HCT116 (cell line): ENCODE measurements around the gene DIP2C. TPM values are rescaled to one million over a fixed set of nuclear protein-coding genes. Genes with fewer than 3 reads are reported as not detected.

ENCODE experiments used
- ATAC-seq: fragments of 200-7000 bp; cut with Tn5 transposase; 2 replicates; pipeline ENCODE4 v1.9.1; 2020; ENCODE audit warnings: mild to moderate bottlenecking, moderate library complexity
- BruUV-seq: library from RNA; stranded (reverse); fragments of 400-500 nt; replicated peaks from 2 replicates; lab custom pipeline; 2021; lab: Mats Ljungman, UMichigan
- CTCF ChIA-PET: fragments of 300-600 bp; sonication (Branson Sonifier 250); formaldehyde crosslinking; loops from one replicate; lab custom pipeline; 2021; ENCODE audit warnings: antibody characterized with exemption; lab: Charles Lee
- POLR2A ChIA-PET: fragments of 300-600, 350-600 bp; sonication (Branson Sonifier 250); formaldehyde crosslinking; loops from one replicate; lab custom pipeline; 2021; ENCODE audit warnings: antibody characterized with exemption; lab: Charles Lee
- RAD21 ChIA-PET, 2 experiments: fragments of 300-600 bp; sonication (Branson Sonifier 250); formaldehyde crosslinking; loops; one replicate each; lab custom pipeline; 2023; ENCODE audit warnings: low total read pairs in 2 of 2; ENCODE audit not compliant: uncharacterized antibody in 2 of 2, unreplicated experiment in 2 of 2, low non-redundant PET in 1 of 2; lab: Charles Lee
- DNase-seq: peaks from one replicate; pipeline ENCODE4 v3.0.0-alpha.2; 2010; ENCODE audit warnings: low read depth, low spot score
- H2AFZ ChIP-seq: fragments of 200-600 bp; shearing (Covaris generic), sonication (generic); 2 replicates; pipeline ENCODE4 v1.6.1; 2017; ENCODE audit warnings: low read depth, mixed run types, mixed read lengths, antibody characterized with exemption, low read length; ENCODE audit not compliant: poor library complexity, severe bottlenecking
- H3K27ac ChIP-seq: 2 replicates; pipeline ENCODE4 v1.5.1; 2012; ENCODE audit warnings: low read depth, low read length
- H3K27me3 ChIP-seq: fragments of 200-600 bp; sonication (generic); 2 replicates; pipeline ENCODE4 v1.6.1; 2016; ENCODE audit warnings: mixed run types, low read length, mixed read lengths; ENCODE audit not compliant: insufficient read depth
- H3K36me3 ChIP-seq, 2 experiments: fragments of 200-500 bp in 1 of 2; fragments of 200-600 bp in 1 of 2; sonication (Bioruptor generic) in 1 of 2; sonication (generic) in 1 of 2; 2 replicates each; pipeline versions ENCODE4 v1.5.1 to v1.6.1; 2014 to 2016; ENCODE audit warnings: low read length in 2 of 2, inconsistent platforms in 1 of 2, mixed read lengths in 1 of 2, mixed run types in 1 of 2; ENCODE audit not compliant: insufficient read depth in 2 of 2, control insufficient read depth in 1 of 2
- H3K4me1 ChIP-seq, 2 experiments: fragments of 200-600 bp in 1 of 2; sonication (generic) in 1 of 2; 2 replicates each; pipeline versions ENCODE4 v1.5.1 to v1.6.1; 2012 to 2017; ENCODE audit warnings: low read length in 2 of 2, inconsistent platforms in 1 of 2, mild to moderate bottlenecking in 1 of 2, mixed read lengths in 1 of 2, mixed run types in 1 of 2, moderate library complexity in 1 of 2; ENCODE audit not compliant: insufficient read depth in 2 of 2, control insufficient read depth in 1 of 2
- H3K4me2 ChIP-seq: fragments of 200-600 bp; sonication (generic); 2 replicates; pipeline ENCODE4 v1.6.1; 2017; ENCODE audit warnings: mixed run types, low read length, mixed read lengths
- H3K4me3 ChIP-seq, 2 experiments: fragments of 200-600 bp in 1 of 2; sonication (generic) in 1 of 2; replicated peaks in 1 of 2; 2 replicates each; pipeline ENCODE4 v1.5.1; 2011 to 2016; ENCODE audit warnings: low read length in 2 of 2, control low read depth in 1 of 2, low read depth in 1 of 2, mild to moderate bottlenecking in 1 of 2, mixed read lengths in 1 of 2, mixed run types in 1 of 2
- H3K79me2 ChIP-seq: fragments of 200-600 bp; sonication (generic); 2 replicates; pipeline ENCODE4 v1.6.1; 2017; ENCODE audit warnings: mild to moderate bottlenecking, mixed run types, low read length, moderate library complexity, mixed read lengths; ENCODE audit not compliant: insufficient read depth
- H3K9ac ChIP-seq: fragments of 200-600 bp; sonication (generic); 2 replicates; pipeline ENCODE4 v1.6.1; 2016; ENCODE audit warnings: low read length, mixed read lengths
- H3K9me2 ChIP-seq: fragments of 200-600 bp; sonication (generic), shearing (Covaris generic); 2 replicates; pipeline ENCODE4 v1.6.1; 2017; ENCODE audit warnings: mixed run types, mild to moderate bottlenecking, moderate library complexity; ENCODE audit not compliant: insufficient read depth
- H3K9me3 ChIP-seq, 2 experiments: fragments of 200-500 bp in 1 of 2; fragments of 200-600 bp in 1 of 2; sonication (Bioruptor generic) in 1 of 2; sonication (generic) in 1 of 2; 2 replicates each; pipeline ENCODE4 v1.6.1; 2014 to 2017; ENCODE audit warnings: low read length in 2 of 2, mixed read lengths in 2 of 2, inconsistent platforms in 1 of 2, low read depth in 1 of 2, mild to moderate bottlenecking in 1 of 2, mixed run types in 1 of 2, moderate library complexity in 1 of 2; ENCODE audit not compliant: control insufficient read depth in 1 of 2, insufficient read depth in 1 of 2
- H4K20me1 ChIP-seq: fragments of 200-600 bp; sonication (generic), shearing (Covaris generic); 2 replicates; pipeline ENCODE4 v1.6.1; 2017; ENCODE audit warnings: mixed run types, mild to moderate bottlenecking, moderate library complexity; ENCODE audit not compliant: insufficient read depth
- CEBPB ChIP-seq: IDR thresholded peaks from 2 replicates; pipeline ENCODE4 v1.6.1; 2012; ENCODE audit warnings: low read depth
- EGR1 ChIP-seq: IDR thresholded peaks from 2 replicates; pipeline ENCODE4 v1.6.1; 2012; ENCODE audit warnings: low read depth
- ELF1 ChIP-seq: IDR thresholded peaks from 2 replicates; pipeline ENCODE4 v1.6.1; 2012; ENCODE audit warnings: low read depth, borderline replicate concordance
- EZH2 ChIP-seq: fragments of 200-600 bp; sonication (generic); IDR thresholded peaks from 2 replicates; pipeline ENCODE4 v1.6.1; 2017; ENCODE audit warnings: antibody characterized with exemption, mixed run types
- EZH2phosphoT487 ChIP-seq: fragments of 200-600 bp; IDR thresholded peaks from 2 replicates; pipeline ENCODE4 v1.6.1; 2018; ENCODE audit warnings: antibody characterized with exemption, borderline replicate concordance
- FOSL1 ChIP-seq: IDR thresholded peaks from 2 replicates; pipeline ENCODE4 v1.6.1; 2012; ENCODE audit warnings: low read depth
- POLR2AphosphoS5 ChIP-seq: IDR thresholded peaks from 2 replicates; pipeline ENCODE4 v1.6.1; 2011; ENCODE audit warnings: mild to moderate bottlenecking, low read depth, low read length, moderate library complexity
- RAD21 ChIP-seq: IDR thresholded peaks from 2 replicates; pipeline ENCODE4 v1.6.1; 2012; ENCODE audit warnings: low read depth, mild to moderate bottlenecking
- SP1 ChIP-seq: IDR thresholded peaks from 2 replicates; pipeline ENCODE4 v1.6.1; 2012; ENCODE audit warnings: low read depth
- SRF ChIP-seq: IDR thresholded peaks from 2 replicates; pipeline ENCODE4 v1.6.1; 2012; ENCODE audit warnings: low read depth
- ZFX ChIP-seq: fragments of 450-650 bp; IDR thresholded peaks from 2 replicates; pipeline ENCODE4 v1.6.1; 2017
- ZNF274 ChIP-seq: fragments of 200-500 bp; sonication (Bioruptor generic); IDR thresholded peaks from 2 replicates; pipeline ENCODE4 v1.6.1; 2014; ENCODE audit warnings: mild to moderate bottlenecking, low read depth, low read length, inconsistent platforms
- intact Hi-C: fragments of 100-400 bp; cut with micrococcal nuclease; formaldehyde crosslinking; loops from 2 replicates; pipeline ENCODE4 v1.10.0; 2022
- total RNA-seq: library from RNA; stranded (reverse); gene quantifications from one replicate; pipeline ENCODE4 v1.2.1, GENCODE V29; 2021; ENCODE audit not compliant: unreplicated experiment
- TF ChIP-seq, protein P1 (sequence below): IDR thresholded peaks from 2 replicates; pipeline ENCODE4 v1.6.1; 2012
- TF ChIP-seq, protein P2 (sequence below): IDR thresholded peaks from 2 replicates; pipeline ENCODE4 v1.6.1; 2011; ENCODE audit warnings: mild to moderate bottlenecking, low read length, moderate library complexity; ENCODE audit not compliant: insufficient replicate concordance; ENCODE audit errors: extremely low read depth
- TF ChIP-seq, protein P3 (sequence below): IDR thresholded peaks from 2 replicates; pipeline ENCODE4 v1.6.1; 2012; ENCODE audit warnings: low read depth

DIP2C gene
- total RNA-seq, 1 experiment from 2014 or later = 15.4 TPM

DNA sequence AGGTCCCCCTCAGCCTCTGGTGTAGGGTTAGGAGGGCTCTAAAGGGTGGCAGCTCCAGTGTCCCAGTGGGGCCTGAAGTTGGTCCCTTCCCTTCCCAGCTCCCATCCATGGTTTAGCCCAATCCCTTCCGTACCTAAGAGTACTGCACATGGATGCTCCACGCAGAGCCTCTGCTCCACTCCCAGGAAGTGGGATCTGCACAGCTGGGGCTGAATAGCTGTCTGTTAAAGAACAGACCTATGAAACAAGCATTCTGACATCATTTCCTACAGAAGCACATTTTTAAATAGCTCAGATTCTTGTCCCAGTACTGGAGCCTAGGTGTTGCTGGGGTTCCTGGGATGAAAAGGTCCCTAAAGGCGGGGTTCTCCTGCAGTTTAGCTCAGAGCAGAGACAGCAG is 418.3 kb downstream of the DIP2C start:
- H3K4me1 ChIP-seq = peaks cover 7 to 9% of the 10 kb centered on the region in 2 experiments; a peak in 3 of 4 replicates
- H3K9me3 ChIP-seq = no peaks in the 10 kb centered on the region
- H3K4me3 ChIP-seq = no peak overlapping the region
- H3K79me2 ChIP-seq = no peaks in the 10 kb centered on the region
- no peak for DNase-seq
- TF ChIP-seq RAD21 = no peak
- TF ChIP-seq POLR2AphosphoS5 = no peak
- TF ChIP-seq SP1 = no peak
- TF ChIP-seq, protein P1, sequence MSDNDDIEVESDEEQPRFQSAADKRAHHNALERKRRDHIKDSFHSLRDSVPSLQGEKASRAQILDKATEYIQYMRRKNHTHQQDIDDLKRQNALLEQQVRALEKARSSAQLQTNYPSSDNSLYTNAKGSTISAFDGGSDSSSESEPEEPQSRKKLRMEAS = no peak
- TF ChIP-seq EZH2 = no peak
- no peak for TF ChIP-seq ELF1
- no peak for TF ChIP-seq ZNF274
- no peak overlapping the region for H3K27ac ChIP-seq
- intact Hi-C loops = no loop called here
- no peak overlapping the region for H3K9ac ChIP-seq
- ChIA-PET CTCF (no interaction called here), RAD21 (no interaction called here), POLR2A (no interaction called here)
- H4K20me1 ChIP-seq = no peaks in the 10 kb centered on the region
- no peak overlapping the region for H3K4me2 ChIP-seq
- ATAC-seq = no peak
- no peak overlapping the region for H2AFZ ChIP-seq
- BruUV-seq = no TSS peak
- no peaks in the 10 kb centered on the region for H3K36me3 ChIP-seq
- H3K9me2 ChIP-seq = no peaks in the 10 kb centered on the region
- no peaks in the 10 kb centered on the region for H3K27me3 ChIP-seq

DNA sequence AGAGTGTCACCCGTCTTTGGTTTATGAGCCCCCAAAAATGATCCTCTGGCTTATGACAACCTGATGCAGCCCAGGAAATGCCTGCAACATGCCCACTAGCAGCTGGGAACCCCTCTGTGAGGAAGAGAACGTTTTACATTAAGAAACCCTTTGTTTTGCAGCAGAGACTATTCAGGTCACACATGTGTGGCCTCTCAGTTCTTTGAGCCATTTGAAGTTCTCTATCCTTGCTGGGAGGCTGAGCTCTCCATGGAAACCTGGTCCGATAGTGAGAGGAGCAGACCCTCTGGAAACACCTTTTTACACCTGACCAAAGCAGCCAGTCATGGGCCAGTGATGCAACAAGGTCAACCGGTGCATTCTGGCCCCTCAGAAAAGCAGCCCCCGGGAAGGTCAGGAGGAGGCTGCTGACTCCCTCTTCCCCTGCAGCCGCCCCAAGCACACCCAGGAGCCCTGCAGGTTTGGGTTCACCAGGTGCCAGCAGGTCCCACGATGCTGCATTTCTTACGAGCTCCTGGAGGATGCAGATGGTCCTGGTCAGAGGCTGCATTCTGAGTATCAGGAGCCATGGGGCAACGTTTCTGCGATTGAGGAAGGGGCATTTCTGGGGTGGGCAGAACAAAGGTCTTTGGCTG is 419.9 kb downstream of the DIP2C start:
- no peak for DNase-seq
- intact Hi-C loops = no loop called here
- no peaks in the 10 kb centered on the region for H4K20me1 ChIP-seq
- RAD21 ChIA-PET = no interaction called here
- no peak overlapping the region for H3K9ac ChIP-seq
- no peaks in the 10 kb centered on the region for H3K36me3 ChIP-seq
- CTCF ChIA-PET = no interaction called here
- POLR2A ChIA-PET = no interaction called here
- H3K9me2 ChIP-seq = no peaks in the 10 kb centered on the region
- no TSS peak for BruUV-seq
- H2AFZ ChIP-seq = no peak overlapping the region
- no peaks in the 10 kb centered on the region for H3K79me2 ChIP-seq
- no peak overlapping the region for H3K4me3 ChIP-seq
- no peak overlapping the region for H3K4me2 ChIP-seq
- no peaks in the 10 kb centered on the region for H3K27me3 ChIP-seq
- no peak for ATAC-seq
- H3K27ac ChIP-seq = no peak overlapping the region
- peaks cover 9% of the 10 kb centered on the region in 2 experiments; a peak in 3 of 4 replicates for H3K4me1 ChIP-seq
- no peaks in the 10 kb centered on the region for H3K9me3 ChIP-seq
- TF ChIP-seq EGR1 = no peak
- TF ChIP-seq FOSL1 = no peak
- no peak for TF ChIP-seq EZH2phosphoT487
- no peak for TF ChIP-seq CEBPB
- no peak for TF ChIP-seq SRF
- TF ChIP-seq ELF1 = no peak
- TF ChIP-seq ZNF274 = no peak
- TF ChIP-seq, protein P2, sequence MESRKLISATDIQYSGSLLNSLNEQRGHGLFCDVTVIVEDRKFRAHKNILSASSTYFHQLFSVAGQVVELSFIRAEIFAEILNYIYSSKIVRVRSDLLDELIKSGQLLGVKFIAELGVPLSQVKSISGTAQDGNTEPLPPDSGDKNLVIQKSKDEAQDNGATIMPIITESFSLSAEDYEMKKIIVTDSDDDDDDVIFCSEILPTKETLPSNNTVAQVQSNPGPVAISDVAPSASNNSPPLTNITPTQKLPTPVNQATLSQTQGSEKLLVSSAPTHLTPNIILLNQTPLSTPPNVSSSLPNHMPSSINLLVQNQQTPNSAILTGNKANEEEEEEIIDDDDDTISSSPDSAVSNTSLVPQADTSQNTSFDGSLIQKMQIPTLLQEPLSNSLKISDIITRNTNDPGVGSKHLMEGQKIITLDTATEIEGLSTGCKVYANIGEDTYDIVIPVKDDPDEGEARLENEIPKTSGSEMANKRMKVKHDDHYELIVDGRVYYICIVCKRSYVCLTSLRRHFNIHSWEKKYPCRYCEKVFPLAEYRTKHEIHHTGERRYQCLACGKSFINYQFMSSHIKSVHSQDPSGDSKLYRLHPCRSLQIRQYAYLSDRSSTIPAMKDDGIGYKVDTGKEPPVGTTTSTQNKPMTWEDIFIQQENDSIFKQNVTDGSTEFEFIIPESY = no peak
- TF ChIP-seq, protein P3, sequence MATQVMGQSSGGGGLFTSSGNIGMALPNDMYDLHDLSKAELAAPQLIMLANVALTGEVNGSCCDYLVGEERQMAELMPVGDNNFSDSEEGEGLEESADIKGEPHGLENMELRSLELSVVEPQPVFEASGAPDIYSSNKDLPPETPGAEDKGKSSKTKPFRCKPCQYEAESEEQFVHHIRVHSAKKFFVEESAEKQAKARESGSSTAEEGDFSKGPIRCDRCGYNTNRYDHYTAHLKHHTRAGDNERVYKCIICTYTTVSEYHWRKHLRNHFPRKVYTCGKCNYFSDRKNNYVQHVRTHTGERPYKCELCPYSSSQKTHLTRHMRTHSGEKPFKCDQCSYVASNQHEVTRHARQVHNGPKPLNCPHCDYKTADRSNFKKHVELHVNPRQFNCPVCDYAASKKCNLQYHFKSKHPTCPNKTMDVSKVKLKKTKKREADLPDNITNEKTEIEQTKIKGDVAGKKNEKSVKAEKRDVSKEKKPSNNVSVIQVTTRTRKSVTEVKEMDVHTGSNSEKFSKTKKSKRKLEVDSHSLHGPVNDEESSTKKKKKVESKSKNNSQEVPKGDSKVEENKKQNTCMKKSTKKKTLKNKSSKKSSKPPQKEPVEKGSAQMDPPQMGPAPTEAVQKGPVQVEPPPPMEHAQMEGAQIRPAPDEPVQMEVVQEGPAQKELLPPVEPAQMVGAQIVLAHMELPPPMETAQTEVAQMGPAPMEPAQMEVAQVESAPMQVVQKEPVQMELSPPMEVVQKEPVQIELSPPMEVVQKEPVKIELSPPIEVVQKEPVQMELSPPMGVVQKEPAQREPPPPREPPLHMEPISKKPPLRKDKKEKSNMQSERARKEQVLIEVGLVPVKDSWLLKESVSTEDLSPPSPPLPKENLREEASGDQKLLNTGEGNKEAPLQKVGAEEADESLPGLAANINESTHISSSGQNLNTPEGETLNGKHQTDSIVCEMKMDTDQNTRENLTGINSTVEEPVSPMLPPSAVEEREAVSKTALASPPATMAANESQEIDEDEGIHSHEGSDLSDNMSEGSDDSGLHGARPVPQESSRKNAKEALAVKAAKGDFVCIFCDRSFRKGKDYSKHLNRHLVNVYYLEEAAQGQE = no peak
- TF ChIP-seq RAD21 = no peak
- no peak for TF ChIP-seq ZFX
